ENCODE data around the gene RABL3. TPM values are rescaled to one million over a fixed set of nuclear protein-coding genes. Genes with fewer than 3 reads are reported as not detected.
A peak's percentile ranks its signal among the peaks of the same experiment; 100 is the strongest.

RABL3 gene
- total and polyA plus RNA-seq, 2 of the 13 experiments (the other 11 are each of a cell fraction or from before 2014, with no cell fraction given) = 4.8 to 31.9 TPM

GRCh38 chr3:120682095-120682681 is 60.1 kb downstream of the RABL3 start, which contains the start of gene HGD (continued):
- TF ChIP-seq ELF3 (CRISPR knock-in tag; IDR thresholded peaks at IDR 0.05) = peak; percentile 86
- peak; percentile 84 for TF ChIP-seq ZKSCAN8 (CRISPR knock-in tag; IDR thresholded peaks at IDR 0.05; ENCODE audit: borderline replicate concordance)
- TF ChIP-seq POLR2A (IDR thresholded peaks at IDR 0.05; ENCODE audit: insufficient read depth in 1 of 2, low read depth in 2 of 2, low read length in 2 of 2) = peak; percentile 80 to 97
- peak; percentile 65; the same call in 1 of the 2 replicates for TF ChIP-seq TSC22D2 (CRISPR knock-in tag; IDR thresholded peaks at IDR 0.05; ENCODE audit: borderline replicate concordance)
- peak; percentile 61; the same call in 1 of the 2 replicates for TF ChIP-seq KDM6A (CRISPR knock-in tag; IDR thresholded peaks at IDR 0.05; ENCODE audit: low read depth)
- peak; percentile 70 for TF ChIP-seq GFI1 (CRISPR knock-in tag; IDR thresholded peaks at IDR 0.05; ENCODE audit: borderline replicate concordance)
- peak; percentile 91 for TF ChIP-seq MED1 (CRISPR knock-in tag; IDR thresholded peaks at IDR 0.05)
- TF ChIP-seq RELA (CRISPR knock-in tag; IDR thresholded peaks at IDR 0.05) = no peak
- peak; percentile 89; the same call in 1 of the 2 replicates for TF ChIP-seq ZNF343 (CRISPR knock-in tag; IDR thresholded peaks at IDR 0.05)
- peak; percentile 82 for TF ChIP-seq PBX2 (CRISPR knock-in tag; IDR thresholded peaks at IDR 0.05)
- TF ChIP-seq ZNF614 (CRISPR knock-in tag; IDR thresholded peaks at IDR 0.05; ENCODE audit: borderline replicate concordance) = peak; percentile 90
- TF ChIP-seq HNRNPH1 (optimal IDR thresholded peaks at IDR 0.05; ENCODE audit: low read depth, low read length) = no peak
- TF ChIP-seq ZBTB2 (CRISPR knock-in tag; IDR thresholded peaks at IDR 0.05; ENCODE audit: low read depth) = no peak
- peak; percentile 87; the same call in 1 of the 2 replicates for TF ChIP-seq ZNF430 (CRISPR knock-in tag; IDR thresholded peaks at IDR 0.05)
- no peak for TF ChIP-seq MTA1 (CRISPR knock-in tag; IDR thresholded peaks at IDR 0.05; ENCODE audit: borderline replicate concordance)
- peak; percentile 61; the same call in 1 of the 2 replicates for TF ChIP-seq ZNF580 (CRISPR knock-in tag; IDR thresholded peaks at IDR 0.05; ENCODE audit: borderline replicate concordance, low read depth)
- TF ChIP-seq ZNF232 (CRISPR knock-in tag; IDR thresholded peaks at IDR 0.05; ENCODE audit: borderline replicate concordance) = no peak
- no peak for TF ChIP-seq MYNN (CRISPR knock-in tag; IDR thresholded peaks at IDR 0.05; ENCODE audit: low read depth)
- no peak for TF ChIP-seq LRRFIP1 (CRISPR knock-in tag; conservative IDR thresholded peaks at IDR 0.05)
- TF ChIP-seq ZGPAT (CRISPR knock-in tag; IDR thresholded peaks at IDR 0.05) = peak; percentile 76
- no peak for TF ChIP-seq BCLAF1 (IDR thresholded peaks at IDR 0.05)

Data from HepG2 (cell line).